ENCODE measurements around the gene WNT5A.

GRCh38 chr3:55445551-55445950 lies 41.6 kb downstream of the WNT5A start:
- no peak for TF ChIP-seq POLR2A (IDR thresholded peaks at IDR 0.05)
- no peak for TF ChIP-seq CTCF (IDR thresholded peaks at IDR 0.05)

All from lower leg skin (tissue), 3 donors.